Glutamatergic neuron (in vitro differentiated cells): ENCODE data around the gene NAA30. TPM values are rescaled to one million over a fixed set of nuclear protein-coding genes. Genes with fewer than 3 reads are reported as not detected.

Experiments used
- DNase-seq: peaks from one replicate; pipeline ENCODE4 v3.0.0; 2022
- H3K27ac Mint-ChIP-seq: one replicate; pipeline ENCODE4 v1.8.0; 2020; ENCODE audit warnings: mild to moderate bottlenecking, mixed read lengths, inconsistent platforms; ENCODE audit not compliant: unreplicated experiment
- H3K27me3 Mint-ChIP-seq: one replicate; pipeline ENCODE4 v1.8.0; 2020; ENCODE audit warnings: mild to moderate bottlenecking, moderate library complexity, mixed read lengths, inconsistent platforms; ENCODE audit not compliant: unreplicated experiment
- H3K36me3 Mint-ChIP-seq: one replicate; pipeline ENCODE4 v1.8.0; 2020; ENCODE audit warnings: mild to moderate bottlenecking, mixed read lengths, inconsistent platforms; ENCODE audit not compliant: unreplicated experiment
- H3K4me1 Mint-ChIP-seq: one replicate; pipeline ENCODE4 v1.8.0; 2020; ENCODE audit warnings: mild to moderate bottlenecking, low read depth, mixed read lengths, inconsistent platforms; ENCODE audit not compliant: unreplicated experiment
- H3K4me3 Mint-ChIP-seq: one replicate; pipeline ENCODE4 v1.8.0; 2020; ENCODE audit warnings: mild to moderate bottlenecking, mixed read lengths, inconsistent platforms; ENCODE audit not compliant: unreplicated experiment
- H3K9me3 Mint-ChIP-seq: one replicate; pipeline ENCODE4 v1.8.0; 2020; ENCODE audit warnings: mild to moderate bottlenecking, moderate library complexity, mixed read lengths, inconsistent platforms; ENCODE audit not compliant: unreplicated experiment
- CTCF ChIP-seq: fragments of 200-600 bp; sonication (generic); IDR thresholded peaks from one replicate; pipeline ENCODE4 v1.5.0; 2021; ENCODE audit not compliant: partially characterized antibody, unreplicated experiment
- total RNA-seq: library from RNA; stranded (reverse); fragmentation: NEBNext Ultra II Directional; extraction: Animal tissue kit (Norgen Biotek cat#: 25700); gene quantifications from one replicate; pipeline ENCODE4 v1.2.1, GENCODE V29; 2021; ENCODE audit not compliant: unreplicated experiment

Gene NAA30
- total RNA-seq, 1 donor from 2014 or later = 21.4 TPM

DNA sequence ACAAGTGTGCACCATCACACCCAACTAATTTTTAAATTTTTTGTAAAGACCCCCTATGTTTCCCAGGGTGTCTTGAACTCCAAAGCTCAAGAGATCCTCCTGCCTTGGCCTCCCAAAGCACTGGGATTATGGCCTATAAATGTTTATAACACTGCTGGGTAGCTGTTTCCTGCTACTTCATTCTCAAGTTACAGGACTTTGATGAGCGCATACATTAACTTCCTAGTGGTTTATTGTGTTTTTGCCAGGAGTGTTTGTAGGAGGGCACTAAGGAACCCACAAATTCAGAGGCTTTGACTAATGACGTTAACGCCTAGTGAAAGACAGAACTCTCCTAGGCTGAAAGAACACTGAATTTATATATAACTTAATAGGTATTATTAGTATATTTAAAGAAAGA lies 15.2 kb upstream of the NAA30 start:
- Mint-ChIP-seq H3K27me3 (no peaks in the 10 kb centered on the region), H3K9me3 (no peaks in the 10 kb centered on the region), H3K27ac (no peak overlapping the region), H3K4me1 (no peaks in the 10 kb centered on the region), H3K4me3 (no peak overlapping the region), H3K36me3 (no peaks in the 10 kb centered on the region)
- TF ChIP-seq CTCF = no peak
- no peak for DNase-seq

- peaks cover 5% of the 10 kb centered on the region for H3K4me1 Mint-ChIP-seq
- H3K27me3 Mint-ChIP-seq = no peaks in the 10 kb centered on the region
- H3K4me3 Mint-ChIP-seq = no peak overlapping the region
- H3K9me3 Mint-ChIP-seq = no peaks in the 10 kb centered on the region
- no peak for DNase-seq
- TF ChIP-seq CTCF = no peak
- H3K27ac Mint-ChIP-seq = no peak overlapping the region
- H3K36me3 Mint-ChIP-seq = no peaks in the 10 kb centered on the region
These were observed 11.7 kb upstream of the NAA30 start for GRCh38 chr14:57378661-57379060.

- Mint-ChIP-seq H3K36me3 (no peaks in the 10 kb centered on the region), H3K27ac (no peak overlapping the region)
These were observed 9.5 kb upstream of the NAA30 start for GRCh38 chr14:57380935-57381334.

GRCh38 chr14:57382283-57382682 lies 8.1 kb upstream of the NAA30 start:
- H3K27ac Mint-ChIP-seq = no peak overlapping the region
- H3K4me1 Mint-ChIP-seq = peaks cover 5% of the 10 kb centered on the region
- TF ChIP-seq CTCF = no peak
- no peak overlapping the region for H3K4me3 Mint-ChIP-seq
- DNase-seq = no peak
- no peaks in the 10 kb centered on the region for H3K36me3 Mint-ChIP-seq
- H3K27me3 Mint-ChIP-seq = no peaks in the 10 kb centered on the region
- no peaks in the 10 kb centered on the region for H3K9me3 Mint-ChIP-seq

More at GRCh38 chr14:57380935-57381334, 9.5 kb upstream of the NAA30 start:
- DNase-seq = no peak
- Mint-ChIP-seq H3K4me3 (peak overlapping the region; percentile 5), H3K9me3 (no peaks in the 10 kb centered on the region), H3K4me1 (peaks cover 5% of the 10 kb centered on the region), H3K27me3 (no peaks in the 10 kb centered on the region)
- TF ChIP-seq CTCF = no peak

DNA sequence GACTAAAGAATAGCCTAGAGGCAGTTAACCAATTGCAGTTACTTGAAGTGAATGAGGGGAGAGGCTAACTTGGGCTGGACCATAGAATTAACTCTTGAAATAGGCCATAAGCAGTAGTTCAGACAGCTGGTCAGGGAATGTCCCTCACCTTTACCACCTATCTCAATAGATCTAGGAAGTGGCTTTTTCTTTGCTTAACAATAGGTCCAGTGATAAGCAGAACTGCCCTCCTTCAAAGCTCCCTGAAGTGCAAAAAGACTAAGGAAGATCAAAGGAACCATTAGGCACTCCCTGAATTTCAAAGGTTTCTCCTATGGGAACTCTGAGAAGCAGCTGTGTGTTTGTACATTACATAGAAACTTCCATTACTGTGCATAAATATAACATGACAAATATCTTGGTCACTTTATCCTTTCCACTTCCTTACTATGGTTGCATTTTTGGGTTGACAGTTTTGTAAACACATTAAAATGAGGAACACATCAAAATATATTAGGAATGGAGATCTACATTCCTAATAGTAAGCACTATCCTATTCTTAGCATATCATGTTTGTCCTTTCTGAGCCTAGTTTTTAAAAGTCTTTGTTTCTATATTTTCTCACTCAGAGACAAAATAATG lies 7.2 kb upstream of the NAA30 start:
- H3K36me3 Mint-ChIP-seq = no peaks in the 10 kb centered on the region
- H3K9me3 Mint-ChIP-seq = no peaks in the 10 kb centered on the region
- peaks cover 5% of the 10 kb centered on the region for H3K4me1 Mint-ChIP-seq
- no peak for TF ChIP-seq CTCF
- H3K27me3 Mint-ChIP-seq = no peaks in the 10 kb centered on the region
- no peak for DNase-seq
- H3K4me3 Mint-ChIP-seq = no peak overlapping the region
- H3K27ac Mint-ChIP-seq = no peak overlapping the region
